ENCODE measurements around the gene DMBT1. TPM values are rescaled to one million over a fixed set of nuclear protein-coding genes. Genes with fewer than 3 reads are reported as not detected.

DMBT1 gene
- total RNA-seq, 1 experiment from 2014 or later, result 0.13 TPM

DNA sequence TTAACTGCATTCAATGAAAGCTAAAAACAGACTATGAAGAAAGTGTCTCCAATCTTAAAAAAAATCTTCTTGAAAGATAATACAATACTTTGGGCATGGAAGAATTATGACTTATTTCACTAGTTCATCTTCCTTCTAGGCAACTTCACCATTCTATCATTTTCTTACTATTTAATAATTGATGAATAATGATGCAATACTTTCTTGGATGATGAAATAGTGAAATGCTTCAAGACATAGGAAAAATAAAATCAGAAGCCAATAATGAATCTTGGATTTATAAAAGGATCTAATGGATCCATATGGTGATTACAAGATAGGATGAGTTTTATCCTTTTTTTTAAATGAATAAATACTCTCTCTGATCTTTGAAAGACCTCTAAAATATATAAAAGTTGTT, 4.4 kb downstream of the DMBT1 start (continued):
- TF ChIP-seq, protein P1, sequence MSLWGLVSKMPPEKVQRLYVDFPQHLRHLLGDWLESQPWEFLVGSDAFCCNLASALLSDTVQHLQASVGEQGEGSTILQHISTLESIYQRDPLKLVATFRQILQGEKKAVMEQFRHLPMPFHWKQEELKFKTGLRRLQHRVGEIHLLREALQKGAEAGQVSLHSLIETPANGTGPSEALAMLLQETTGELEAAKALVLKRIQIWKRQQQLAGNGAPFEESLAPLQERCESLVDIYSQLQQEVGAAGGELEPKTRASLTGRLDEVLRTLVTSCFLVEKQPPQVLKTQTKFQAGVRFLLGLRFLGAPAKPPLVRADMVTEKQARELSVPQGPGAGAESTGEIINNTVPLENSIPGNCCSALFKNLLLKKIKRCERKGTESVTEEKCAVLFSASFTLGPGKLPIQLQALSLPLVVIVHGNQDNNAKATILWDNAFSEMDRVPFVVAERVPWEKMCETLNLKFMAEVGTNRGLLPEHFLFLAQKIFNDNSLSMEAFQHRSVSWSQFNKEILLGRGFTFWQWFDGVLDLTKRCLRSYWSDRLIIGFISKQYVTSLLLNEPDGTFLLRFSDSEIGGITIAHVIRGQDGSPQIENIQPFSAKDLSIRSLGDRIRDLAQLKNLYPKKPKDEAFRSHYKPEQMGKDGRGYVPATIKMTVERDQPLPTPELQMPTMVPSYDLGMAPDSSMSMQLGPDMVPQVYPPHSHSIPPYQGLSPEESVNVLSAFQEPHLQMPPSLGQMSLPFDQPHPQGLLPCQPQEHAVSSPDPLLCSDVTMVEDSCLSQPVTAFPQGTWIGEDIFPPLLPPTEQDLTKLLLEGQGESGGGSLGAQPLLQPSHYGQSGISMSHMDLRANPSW (CRISPR knock-in tag; conservative IDR thresholded peaks at IDR 0.05; ENCODE audit: low read depth), result no peak
- TF ChIP-seq, protein P2, sequence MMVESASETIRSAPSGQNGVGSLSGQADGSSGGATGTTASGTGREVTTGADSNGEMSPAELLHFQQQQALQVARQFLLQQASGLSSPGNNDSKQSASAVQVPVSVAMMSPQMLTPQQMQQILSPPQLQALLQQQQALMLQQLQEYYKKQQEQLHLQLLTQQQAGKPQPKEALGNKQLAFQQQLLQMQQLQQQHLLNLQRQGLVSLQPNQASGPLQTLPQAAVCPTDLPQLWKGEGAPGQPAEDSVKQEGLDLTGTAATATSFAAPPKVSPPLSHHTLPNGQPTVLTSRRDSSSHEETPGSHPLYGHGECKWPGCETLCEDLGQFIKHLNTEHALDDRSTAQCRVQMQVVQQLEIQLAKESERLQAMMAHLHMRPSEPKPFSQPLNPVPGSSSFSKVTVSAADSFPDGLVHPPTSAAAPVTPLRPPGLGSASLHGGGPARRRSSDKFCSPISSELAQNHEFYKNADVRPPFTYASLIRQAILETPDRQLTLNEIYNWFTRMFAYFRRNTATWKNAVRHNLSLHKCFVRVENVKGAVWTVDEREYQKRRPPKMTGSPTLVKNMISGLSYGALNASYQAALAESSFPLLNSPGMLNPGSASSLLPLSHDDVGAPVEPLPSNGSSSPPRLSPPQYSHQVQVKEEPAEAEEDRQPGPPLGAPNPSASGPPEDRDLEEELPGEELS (CRISPR knock-in tag; IDR thresholded peaks at IDR 0.05), result no peak
- TF ChIP-seq NFATC4 (CRISPR knock-in tag; IDR thresholded peaks at IDR 0.05), result no peak
- TF ChIP-seq NR1H2 (CRISPR knock-in tag; IDR thresholded peaks at IDR 0.05), result no peak
- TF ChIP-seq MXD4 (CRISPR knock-in tag; IDR thresholded peaks at IDR 0.05; ENCODE audit: borderline replicate concordance), result no peak

DNA sequence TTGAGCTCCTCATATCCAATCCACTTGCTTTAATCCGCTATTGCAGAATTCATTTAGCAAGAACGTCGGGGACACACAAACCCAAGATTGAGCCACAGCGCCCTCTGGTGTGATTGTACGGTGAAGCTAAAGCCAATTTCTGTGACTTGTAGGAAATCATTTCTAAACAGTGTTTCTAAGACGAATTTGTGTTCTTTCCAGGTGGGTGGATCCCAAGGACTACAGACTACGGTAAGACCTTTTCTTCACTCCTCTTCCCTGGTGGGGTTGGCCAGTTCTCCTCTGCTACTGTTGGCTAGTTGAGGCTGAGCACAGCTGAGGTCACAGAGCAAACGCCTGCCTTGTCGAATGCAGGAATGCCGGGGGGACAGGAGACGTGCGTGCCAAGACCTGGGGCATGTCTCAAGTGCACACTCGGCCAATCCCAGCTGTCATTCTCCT, 5.2 kb downstream of the DMBT1 start:
- ChIA-PET CTCF (interaction anchor here (0.6 to 4.2 kb wide), 42 partner anchors 9 to 297 kb away, joined by 3 to 58 read pairs (median 4); partner anchors contain the start of genes BTBD16, HTRA1 and PLEKHA1), POLR2A (no interaction called here)
- Mint-ChIP-seq H3K27ac (no peak overlapping the region), H3K4me3 (no peak overlapping the region), H3K36me3 (no peaks in the 10 kb centered on the region), H3K4me1 (peaks cover 9% of the 10 kb centered on the region), H3K9me3 (peaks cover 15% of the 10 kb centered on the region; the same call in 1 of the 2 replicates), H3K27me3 (ENCODE audit: low read depth) (peaks cover 5% of the 10 kb centered on the region; the same call in 1 of the 2 replicates)
- DNase-seq (ENCODE audit: low spot score) (peak; percentile 82), ATAC-seq (peak; percentile 71)
- TF ChIP-seq, protein P3, sequence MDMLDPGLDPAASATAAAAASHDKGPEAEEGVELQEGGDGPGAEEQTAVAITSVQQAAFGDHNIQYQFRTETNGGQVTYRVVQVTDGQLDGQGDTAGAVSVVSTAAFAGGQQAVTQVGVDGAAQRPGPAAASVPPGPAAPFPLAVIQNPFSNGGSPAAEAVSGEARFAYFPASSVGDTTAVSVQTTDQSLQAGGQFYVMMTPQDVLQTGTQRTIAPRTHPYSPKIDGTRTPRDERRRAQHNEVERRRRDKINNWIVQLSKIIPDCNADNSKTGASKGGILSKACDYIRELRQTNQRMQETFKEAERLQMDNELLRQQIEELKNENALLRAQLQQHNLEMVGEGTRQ (CRISPR knock-in tag; IDR thresholded peaks at IDR 0.05), result no peak
- TF ChIP-seq ZNF138 (CRISPR knock-in tag; conservative IDR thresholded peaks at IDR 0.05), result no peak
- no peak for TF ChIP-seq MYBL2 (CRISPR knock-in tag; IDR thresholded peaks at IDR 0.05)
- TF ChIP-seq, protein P4, sequence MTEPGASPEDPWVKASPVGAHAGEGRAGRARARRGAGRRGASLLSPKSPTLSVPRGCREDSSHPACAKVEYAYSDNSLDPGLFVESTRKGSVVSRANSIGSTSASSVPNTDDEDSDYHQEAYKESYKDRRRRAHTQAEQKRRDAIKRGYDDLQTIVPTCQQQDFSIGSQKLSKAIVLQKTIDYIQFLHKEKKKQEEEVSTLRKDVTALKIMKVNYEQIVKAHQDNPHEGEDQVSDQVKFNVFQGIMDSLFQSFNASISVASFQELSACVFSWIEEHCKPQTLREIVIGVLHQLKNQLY (CRISPR knock-in tag; IDR thresholded peaks at IDR 0.05), result no peak
- no peak for TF ChIP-seq CBFB (CRISPR knock-in tag; IDR thresholded peaks at IDR 0.05; ENCODE audit: low read depth)
- TF ChIP-seq NR1H2 (CRISPR knock-in tag; IDR thresholded peaks at IDR 0.05), result no peak
- no peak for TF ChIP-seq JUN (CRISPR knock-in tag; IDR thresholded peaks at IDR 0.05)
- TF ChIP-seq, protein P5, sequence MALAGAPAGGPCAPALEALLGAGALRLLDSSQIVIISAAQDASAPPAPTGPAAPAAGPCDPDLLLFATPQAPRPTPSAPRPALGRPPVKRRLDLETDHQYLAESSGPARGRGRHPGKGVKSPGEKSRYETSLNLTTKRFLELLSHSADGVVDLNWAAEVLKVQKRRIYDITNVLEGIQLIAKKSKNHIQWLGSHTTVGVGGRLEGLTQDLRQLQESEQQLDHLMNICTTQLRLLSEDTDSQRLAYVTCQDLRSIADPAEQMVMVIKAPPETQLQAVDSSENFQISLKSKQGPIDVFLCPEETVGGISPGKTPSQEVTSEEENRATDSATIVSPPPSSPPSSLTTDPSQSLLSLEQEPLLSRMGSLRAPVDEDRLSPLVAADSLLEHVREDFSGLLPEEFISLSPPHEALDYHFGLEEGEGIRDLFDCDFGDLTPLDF (CRISPR knock-in tag; IDR thresholded peaks at IDR 0.05), result no peak
- no peak for TF ChIP-seq ZNF219 (CRISPR knock-in tag; IDR thresholded peaks at IDR 0.05; ENCODE audit: borderline replicate concordance)
- no peak for TF ChIP-seq SP1 (CRISPR knock-in tag; conservative IDR thresholded peaks at IDR 0.05)
- TF ChIP-seq, protein P6, sequence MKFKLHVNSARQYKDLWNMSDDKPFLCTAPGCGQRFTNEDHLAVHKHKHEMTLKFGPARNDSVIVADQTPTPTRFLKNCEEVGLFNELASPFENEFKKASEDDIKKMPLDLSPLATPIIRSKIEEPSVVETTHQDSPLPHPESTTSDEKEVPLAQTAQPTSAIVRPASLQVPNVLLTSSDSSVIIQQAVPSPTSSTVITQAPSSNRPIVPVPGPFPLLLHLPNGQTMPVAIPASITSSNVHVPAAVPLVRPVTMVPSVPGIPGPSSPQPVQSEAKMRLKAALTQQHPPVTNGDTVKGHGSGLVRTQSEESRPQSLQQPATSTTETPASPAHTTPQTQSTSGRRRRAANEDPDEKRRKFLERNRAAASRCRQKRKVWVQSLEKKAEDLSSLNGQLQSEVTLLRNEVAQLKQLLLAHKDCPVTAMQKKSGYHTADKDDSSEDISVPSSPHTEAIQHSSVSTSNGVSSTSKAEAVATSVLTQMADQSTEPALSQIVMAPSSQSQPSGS (CRISPR knock-in tag; IDR thresholded peaks at IDR 0.05; ENCODE audit: borderline replicate concordance, low read depth), result no peak
- 0 out of 2 replicates have a peak, but pooled peaks have one; percentile 19 for TF ChIP-seq ETV6 (CRISPR knock-in tag; IDR thresholded peaks at IDR 0.05)
- TF ChIP-seq, protein P7, sequence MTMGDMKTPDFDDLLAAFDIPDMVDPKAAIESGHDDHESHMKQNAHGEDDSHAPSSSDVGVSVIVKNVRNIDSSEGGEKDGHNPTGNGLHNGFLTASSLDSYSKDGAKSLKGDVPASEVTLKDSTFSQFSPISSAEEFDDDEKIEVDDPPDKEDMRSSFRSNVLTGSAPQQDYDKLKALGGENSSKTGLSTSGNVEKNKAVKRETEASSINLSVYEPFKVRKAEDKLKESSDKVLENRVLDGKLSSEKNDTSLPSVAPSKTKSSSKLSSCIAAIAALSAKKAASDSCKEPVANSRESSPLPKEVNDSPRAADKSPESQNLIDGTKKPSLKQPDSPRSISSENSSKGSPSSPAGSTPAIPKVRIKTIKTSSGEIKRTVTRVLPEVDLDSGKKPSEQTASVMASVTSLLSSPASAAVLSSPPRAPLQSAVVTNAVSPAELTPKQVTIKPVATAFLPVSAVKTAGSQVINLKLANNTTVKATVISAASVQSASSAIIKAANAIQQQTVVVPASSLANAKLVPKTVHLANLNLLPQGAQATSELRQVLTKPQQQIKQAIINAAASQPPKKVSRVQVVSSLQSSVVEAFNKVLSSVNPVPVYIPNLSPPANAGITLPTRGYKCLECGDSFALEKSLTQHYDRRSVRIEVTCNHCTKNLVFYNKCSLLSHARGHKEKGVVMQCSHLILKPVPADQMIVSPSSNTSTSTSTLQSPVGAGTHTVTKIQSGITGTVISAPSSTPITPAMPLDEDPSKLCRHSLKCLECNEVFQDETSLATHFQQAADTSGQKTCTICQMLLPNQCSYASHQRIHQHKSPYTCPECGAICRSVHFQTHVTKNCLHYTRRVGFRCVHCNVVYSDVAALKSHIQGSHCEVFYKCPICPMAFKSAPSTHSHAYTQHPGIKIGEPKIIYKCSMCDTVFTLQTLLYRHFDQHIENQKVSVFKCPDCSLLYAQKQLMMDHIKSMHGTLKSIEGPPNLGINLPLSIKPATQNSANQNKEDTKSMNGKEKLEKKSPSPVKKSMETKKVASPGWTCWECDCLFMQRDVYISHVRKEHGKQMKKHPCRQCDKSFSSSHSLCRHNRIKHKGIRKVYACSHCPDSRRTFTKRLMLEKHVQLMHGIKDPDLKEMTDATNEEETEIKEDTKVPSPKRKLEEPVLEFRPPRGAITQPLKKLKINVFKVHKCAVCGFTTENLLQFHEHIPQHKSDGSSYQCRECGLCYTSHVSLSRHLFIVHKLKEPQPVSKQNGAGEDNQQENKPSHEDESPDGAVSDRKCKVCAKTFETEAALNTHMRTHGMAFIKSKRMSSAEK (CRISPR knock-in tag; IDR thresholded peaks at IDR 0.05; ENCODE audit: borderline replicate concordance), result no peak
- TF ChIP-seq, protein P8, sequence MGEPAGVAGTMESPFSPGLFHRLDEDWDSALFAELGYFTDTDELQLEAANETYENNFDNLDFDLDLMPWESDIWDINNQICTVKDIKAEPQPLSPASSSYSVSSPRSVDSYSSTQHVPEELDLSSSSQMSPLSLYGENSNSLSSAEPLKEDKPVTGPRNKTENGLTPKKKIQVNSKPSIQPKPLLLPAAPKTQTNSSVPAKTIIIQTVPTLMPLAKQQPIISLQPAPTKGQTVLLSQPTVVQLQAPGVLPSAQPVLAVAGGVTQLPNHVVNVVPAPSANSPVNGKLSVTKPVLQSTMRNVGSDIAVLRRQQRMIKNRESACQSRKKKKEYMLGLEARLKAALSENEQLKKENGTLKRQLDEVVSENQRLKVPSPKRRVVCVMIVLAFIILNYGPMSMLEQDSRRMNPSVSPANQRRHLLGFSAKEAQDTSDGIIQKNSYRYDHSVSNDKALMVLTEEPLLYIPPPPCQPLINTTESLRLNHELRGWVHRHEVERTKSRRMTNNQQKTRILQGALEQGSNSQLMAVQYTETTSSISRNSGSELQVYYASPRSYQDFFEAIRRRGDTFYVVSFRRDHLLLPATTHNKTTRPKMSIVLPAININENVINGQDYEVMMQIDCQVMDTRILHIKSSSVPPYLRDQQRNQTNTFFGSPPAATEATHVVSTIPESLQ (CRISPR knock-in tag; IDR thresholded peaks at IDR 0.05), result no peak
